Pancreas (tissue), 10 donors: Measurements from ENCODE around the gene MORC4. TPM values are rescaled to one million over a fixed set of nuclear protein-coding genes. Genes with fewer than 3 reads are reported as not detected.

ENCODE experiments used
- ATAC-seq, 4 donors: fragments of 200-7000 bp; cut with Tn5 transposase; one replicate each; pipeline versions ENCODE4 v1.8.0 to v1.9.1; 2020; ENCODE audit warnings: mild to moderate bottlenecking in 4 of 4, moderate library complexity in 4 of 4
- DNase-seq, 6 donors: peaks; one replicate each; pipeline ENCODE4 v3.0.0-alpha.2; 2020
- FAIRE-seq: peaks from 2 replicates; lab custom pipeline; 2012; peaks lifted over from hg19 to GRCh38; lab: Jason Lieb, UNC
- H3K27ac ChIP-seq, 4 donors: fragments of 200-600 bp; sonication (generic); 1 replicate in 3 of 4; 2 replicates in 1 of 4; pipeline versions ENCODE4 v1.5.0 to v1.8.0; 2020
- H3K27me3 ChIP-seq, 4 donors: fragments of 200-600 bp; one replicate each; pipeline ENCODE4 v1.8.0; 2021
- H3K36me3 ChIP-seq, 3 donors: fragments of 200-600 bp; sonication (generic) in 1 of 3; one replicate each; pipeline versions ENCODE4 v1.5.0 to v1.8.0; 2020 to 2021
- H3K4me1 ChIP-seq, 3 donors: fragments of 200-600 bp; one replicate each; pipeline ENCODE4 v1.8.0; 2021
- H3K4me3 ChIP-seq, 4 donors: fragments of 200-600 bp; sonication (generic) in 2 of 4; one replicate each; pipeline versions ENCODE4 v1.5.0 to v1.8.0; 2020 to 2021
- H3K9me3 ChIP-seq, 4 donors: fragments of 200-600 bp; one replicate each; pipeline ENCODE4 v1.8.0; 2021
- CTCF ChIP-seq, 4 donors: fragments of 200-600 bp; sonication (generic) in 3 of 4; IDR thresholded peaks; one replicate each; pipeline versions ENCODE4 v1.5.0 to v1.8.0; 2021; ENCODE audit warnings: antibody characterized with exemption in 4 of 4
- WGBS, 2 donors: extraction: QIAGEN DNeasy Blood & Tissue Kit; methylation state at CpG; one replicate each; pipeline ENCODE4 v1.1.7; 2013; 5-methylcytosine and 5-hydroxymethylcytosine counted together
- intact Hi-C, 3 donors: fragments of 100-400 bp; cut with DNase I; formaldehyde crosslinking; loops; one replicate each; pipeline versions ENCODE4 v1.11.1 to v1.14.2; 2022
- polyA plus RNA-seq, 2 donors: library from polyadenylated mRNA; stranded (reverse); fragments of 200-250 nt; gene quantifications; one replicate each; pipeline ENCODE4 v1.2.3, GENCODE V29; 2013
- total RNA-seq, 6 donors: library from RNA; stranded (reverse); fragmentation: NEBNext Ultra II Directional in 4 of 6; extraction: Animal tissue kit (Norgen Biotek cat#: 25700) in 4 of 6; gene quantifications; one replicate each; pipeline versions ENCODE4 v1.2.1 to v1.2.4, GENCODE V29; 2021 to 2023
- donor health status: healthy with polysubstance abuse.
- donor health status: DM: no; HTN: no; CAD: no; lungs with moderate emphysema.
- donor health status: DM: no; HTN: no; CAD: no.
- donor health status: control.
- donor health status: control.
- donor health status: Bipolar disorder and iron deficiency.
- donor health status: DM: yes; HTN: yes; CAD: no.
- donor health status: DM: no; HTN: no; CAD: no.
- donor health status: DM: no; HTN: no; CAD: no.
- donor health status: DM: yes; HTN: yes; CAD: no.

Gene MORC4
- total and polyA plus RNA-seq, 8 donors, result 5.4 to 12.6 (median 9.9) TPM

- ATAC-seq, result no peak
- H3K9me3 ChIP-seq, result no peaks in the 10 kb centered on the region
- no peaks in the 10 kb centered on the region for H3K4me1 ChIP-seq
- H3K4me3 ChIP-seq, result no peak overlapping the region
- H3K27ac ChIP-seq, result no peak overlapping the region
- no peak for DNase-seq
- WGBS, 2 donors, result 48 to 56% methylated on average over 3 of the region's 3 CpGs
- no peaks in the 10 kb centered on the region for H3K27me3 ChIP-seq
- no peak for FAIRE-seq
- H3K36me3 ChIP-seq, result no peaks in the 10 kb centered on the region
- no peak for TF ChIP-seq CTCF (IDR thresholded peaks at IDR 0.05)
- intact Hi-C loops, result no loop called here
Measured at GRCh38 chrX:106939566-106939965, 60.4 kb downstream of the MORC4 start.

- Histone ChIP-seq H3K4me3 (no peak overlapping the region), H3K36me3 (no peaks in the 10 kb centered on the region), H3K9me3 (no peaks in the 10 kb centered on the region), H3K4me1 (peaks cover 0 to 13% (median 0%) of the 10 kb centered on the region in 3 donors), H3K27me3 (no peaks in the 10 kb centered on the region), H3K27ac (no peak overlapping the region)
- no peak for TF ChIP-seq CTCF (IDR thresholded peaks at IDR 0.05)
- intact Hi-C loops, result no loop called here
- 78 to 95% methylated on average over 1 of the region's 1 CpG for WGBS, 2 donors
- FAIRE-seq (no peak), DNase-seq (no peak), ATAC-seq (no peak)
Measured at GRCh38 chrX:106936246-106936645, 63.8 kb downstream of the MORC4 start.

GRCh38 chrX:106935175-106935574, 64.8 kb downstream of the MORC4 start:
- Histone ChIP-seq H3K27me3 (no peaks in the 10 kb centered on the region), H3K4me1 (peaks cover 0 to 13% (median 0%) of the 10 kb centered on the region in 3 donors), H3K36me3 (no peaks in the 10 kb centered on the region), H3K27ac (no peak overlapping the region), H3K9me3 (no peaks in the 10 kb centered on the region), H3K4me3 (no peak overlapping the region)
- ATAC-seq (no peak), FAIRE-seq (no peak), DNase-seq (no peak)
- intact Hi-C loops, result no loop called here
- 51 to 53% methylated on average over 4 of the region's 4 CpGs for WGBS, 2 donors
- TF ChIP-seq CTCF (IDR thresholded peaks at IDR 0.05), result no peak

GRCh38 chrX:106933538-106933961, 66.5 kb downstream of the MORC4 start:
- Histone ChIP-seq H3K4me3 (no peak overlapping the region), H3K27me3 (no peaks in the 10 kb centered on the region), H3K4me1 (peaks cover 0 to 13% (median 0%) of the 10 kb centered on the region in 3 donors), H3K9me3 (no peaks in the 10 kb centered on the region), H3K27ac (peak overlapping the region in 1 of 4 donors; percentile 57), H3K36me3 (no peaks in the 10 kb centered on the region)
- TF ChIP-seq CTCF (IDR thresholded peaks at IDR 0.05), result no peak
- intact Hi-C loops, result no loop called here
- ATAC-seq, result peak; percentile 41 to 81 (median 72)
- DNase-seq, result peak in 3 of 6 donors; percentile 21 to 57 (median 44)
- FAIRE-seq, result no peak
- 3 to 33% methylated on average over 3 of the region's 3 CpGs for WGBS, 2 donors

GRCh38 chrX:106932960-106933537, 67.0 kb downstream of the MORC4 start:
- no peak overlapping the region for H3K4me3 ChIP-seq
- ATAC-seq, result peak in 3 of 4 donors; percentile 42 to 52 (median 43)
- TF ChIP-seq CTCF (IDR thresholded peaks at IDR 0.05), result no peak
- no peaks in the 10 kb centered on the region for H3K27me3 ChIP-seq
- intact Hi-C loops, result no loop called here
- peaks cover 0 to 18% (median 0%) of the 10 kb centered on the region in 3 donors for H3K4me1 ChIP-seq
- H3K27ac ChIP-seq, result peak overlapping the region in 1 of 4 donors; percentile 57
- no peak for FAIRE-seq
- H3K36me3 ChIP-seq, result no peaks in the 10 kb centered on the region
- no peak for DNase-seq
- WGBS, 2 donors, result 52 to 54% methylated on average over 6 of the region's 6 CpGs
- no peaks in the 10 kb centered on the region for H3K9me3 ChIP-seq
